Peyer's patch (tissue), 4 donors: ENCODE data around the gene UBE4B.
A peak's percentile ranks its signal among the peaks of the same experiment; 100 is the strongest.

Experiments used
- CTCF ChIP-seq, 6 experiments: fragments of 450-650 bp in 4 of 6; fragments of 200-600 bp in 2 of 6; sonication (generic) in 1 of 6; IDR thresholded peaks; one replicate each; pipeline ENCODE4 v1.5.1; 2017 to 2019; ENCODE audit warnings: antibody characterized with exemption in 6 of 6, mild to moderate bottlenecking in 3 of 6, moderate library complexity in 1 of 6
- POLR2A ChIP-seq, 2 donors: fragments of 450-650 bp; IDR thresholded peaks; one replicate each; pipeline ENCODE4 v1.5.1; 2017; ENCODE audit warnings: antibody characterized with exemption in 2 of 2, mild to moderate bottlenecking in 2 of 2, moderate library complexity in 2 of 2

GRCh38 chr1:10210841-10211804 is 178.4 kb downstream of the UBE4B start:
- TF ChIP-seq CTCF (IDR thresholded peaks at IDR 0.05) (no peak), POLR2A (IDR thresholded peaks at IDR 0.05) (peak; percentile 60 to 68)
